Osteoblast (primary cell): ENCODE measurements around the gene CPNE1. TPM values are rescaled to one million over a fixed set of nuclear protein-coding genes. Genes with fewer than 3 reads are reported as not detected.
"Not testable (repeated sequence)": the region's sequence is repeated elsewhere in the genome, so short reads cannot be mapped to it uniquely, and the experiment has no call there.

Experiments
- DNase-seq: peaks from one replicate; pipeline ENCODE4 v3.0.0; 2011; ENCODE audit warnings: low spot score, mixed read lengths; ENCODE audit not compliant: insufficient read length; ENCODE audit errors: missing footprints
- H2AFZ ChIP-seq: 2 replicates; pipeline ENCODE4 v1.6.0; 2011; ENCODE audit warnings: mild to moderate bottlenecking, low read length
- H3K27ac ChIP-seq: 2 replicates; pipeline ENCODE4 v1.5.1; 2011; ENCODE audit warnings: mild to moderate bottlenecking, low read depth, low read length, moderate library complexity
- H3K27me3 ChIP-seq: 2 replicates; pipeline ENCODE4 v1.6.0; 2012; ENCODE audit warnings: mild to moderate bottlenecking, control low read depth, inconsistent platforms, low read length, moderate library complexity; ENCODE audit not compliant: insufficient read depth
- H3K36me3 ChIP-seq: 2 replicates; pipeline ENCODE4 v1.5.1; 2011; ENCODE audit warnings: mild to moderate bottlenecking, low read length, control low read depth, moderate library complexity; ENCODE audit not compliant: insufficient read depth
- H3K4me1 ChIP-seq: 2 replicates; pipeline ENCODE4 v1.5.1; 2011; ENCODE audit warnings: mild to moderate bottlenecking, low read length, control low read depth, moderate library complexity; ENCODE audit not compliant: insufficient read depth
- H3K4me2 ChIP-seq: 2 replicates; pipeline ENCODE4 v1.6.0; 2011; ENCODE audit warnings: mild to moderate bottlenecking, low read length; ENCODE audit not compliant: insufficient read depth
- H3K4me3 ChIP-seq: fragments of 200-600 bp; sonication (generic); 3 replicates; pipeline ENCODE4 v1.5.1; 2012; ENCODE audit warnings: mild to moderate bottlenecking, low read length, inconsistent platforms; ENCODE audit not compliant: insufficient read depth
- H3K79me2 ChIP-seq: 2 replicates; pipeline ENCODE4 v1.6.0; 2012; ENCODE audit warnings: mild to moderate bottlenecking, low read length, control low read depth, inconsistent platforms; ENCODE audit not compliant: insufficient read depth
- H3K9me3 ChIP-seq: 2 replicates; pipeline ENCODE4 v1.5.1; 2011; ENCODE audit warnings: low read depth, low read length, control low read depth
- H4K20me1 ChIP-seq: 2 replicates; pipeline ENCODE4 v1.6.0; 2012; ENCODE audit warnings: mild to moderate bottlenecking, low read length, control low read depth; ENCODE audit not compliant: insufficient read depth
- total RNA-seq: library from RNA; depleted of rRNA; stranded (reverse); fragments of >200 nt; gene quantifications from 2 replicates; pipeline ENCODE4 v1.2.3, GENCODE V29; 2012
- TF ChIP-seq, protein P1 (sequence below): IDR thresholded peaks from 2 replicates; pipeline ENCODE4 v1.5.1; 2011; ENCODE audit warnings: mild to moderate bottlenecking, low read depth, low read length, moderate library complexity; ENCODE audit errors: extremely low read depth

The CPNE1 gene
- total RNA-seq, 1 donor: 165 TPM

DNA sequence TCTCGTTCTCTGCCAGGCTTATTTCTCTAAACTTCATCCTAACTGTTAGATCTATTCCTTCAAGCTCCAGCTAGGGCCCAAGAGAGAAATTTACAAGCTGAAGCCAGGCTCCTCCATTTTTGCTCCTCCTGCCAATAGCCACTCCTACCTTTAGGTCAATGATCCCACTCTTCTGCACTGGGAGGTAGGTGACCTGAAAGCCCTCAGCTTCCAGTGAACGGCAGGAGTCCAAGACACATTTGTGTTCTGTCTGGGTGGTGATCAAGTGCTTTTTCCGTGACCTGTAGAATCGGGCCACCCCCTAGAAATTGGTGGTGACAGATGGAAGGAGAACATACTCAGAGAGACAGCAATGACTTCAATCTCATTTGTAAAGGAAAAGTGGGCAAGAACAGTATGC is 25.6 kb upstream of the CPNE1 start:
- no peaks in the 10 kb centered on the region for H4K20me1 ChIP-seq
- TF ChIP-seq, protein P1, sequence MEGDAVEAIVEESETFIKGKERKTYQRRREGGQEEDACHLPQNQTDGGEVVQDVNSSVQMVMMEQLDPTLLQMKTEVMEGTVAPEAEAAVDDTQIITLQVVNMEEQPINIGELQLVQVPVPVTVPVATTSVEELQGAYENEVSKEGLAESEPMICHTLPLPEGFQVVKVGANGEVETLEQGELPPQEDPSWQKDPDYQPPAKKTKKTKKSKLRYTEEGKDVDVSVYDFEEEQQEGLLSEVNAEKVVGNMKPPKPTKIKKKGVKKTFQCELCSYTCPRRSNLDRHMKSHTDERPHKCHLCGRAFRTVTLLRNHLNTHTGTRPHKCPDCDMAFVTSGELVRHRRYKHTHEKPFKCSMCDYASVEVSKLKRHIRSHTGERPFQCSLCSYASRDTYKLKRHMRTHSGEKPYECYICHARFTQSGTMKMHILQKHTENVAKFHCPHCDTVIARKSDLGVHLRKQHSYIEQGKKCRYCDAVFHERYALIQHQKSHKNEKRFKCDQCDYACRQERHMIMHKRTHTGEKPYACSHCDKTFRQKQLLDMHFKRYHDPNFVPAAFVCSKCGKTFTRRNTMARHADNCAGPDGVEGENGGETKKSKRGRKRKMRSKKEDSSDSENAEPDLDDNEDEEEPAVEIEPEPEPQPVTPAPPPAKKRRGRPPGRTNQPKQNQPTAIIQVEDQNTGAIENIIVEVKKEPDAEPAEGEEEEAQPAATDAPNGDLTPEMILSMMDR: no peak
- no peaks in the 10 kb centered on the region for H3K79me2 ChIP-seq
- no peak overlapping the region for H2AFZ ChIP-seq
- peaks cover 31% of the 10 kb centered on the region for H3K36me3 ChIP-seq
- H3K9me3 ChIP-seq: no peaks in the 10 kb centered on the region
- peak; percentile 19 for DNase-seq
- no peaks in the 10 kb centered on the region for H3K4me1 ChIP-seq
- no peak overlapping the region for H3K4me3 ChIP-seq
- no peak overlapping the region for H3K4me2 ChIP-seq
- H3K27ac ChIP-seq: no peak overlapping the region
- no peaks in the 10 kb centered on the region for H3K27me3 ChIP-seq

DNA sequence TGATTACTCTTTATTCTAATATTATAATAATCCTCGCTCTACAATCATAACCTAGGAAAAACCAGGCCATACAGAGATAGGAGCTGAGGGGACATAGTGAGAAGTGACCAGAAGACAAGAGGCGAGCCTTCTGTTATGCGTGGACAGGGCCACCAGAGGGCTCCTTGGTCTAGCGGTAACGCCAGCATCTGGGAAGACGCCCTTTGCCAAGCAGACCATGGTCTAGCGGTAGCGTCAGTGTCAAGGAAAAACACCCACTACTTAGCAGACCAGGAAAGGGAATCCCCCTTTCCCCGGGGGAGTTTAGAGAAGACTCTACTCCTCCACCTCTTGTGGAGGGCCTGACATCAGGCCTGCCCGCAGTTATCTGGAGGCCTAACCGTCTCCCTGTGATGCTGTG is 22.2 kb upstream of the CPNE1 start:
- not testable (repeated sequence) for H3K9me3 ChIP-seq, H4K20me1 ChIP-seq, H3K27me3 ChIP-seq, H3K4me1 ChIP-seq, H3K27ac ChIP-seq, DNase-seq, H3K4me2 ChIP-seq, H2AFZ ChIP-seq, H3K79me2 ChIP-seq, H3K4me3 ChIP-seq
- TF ChIP-seq, protein P1: peak; percentile 28
- peaks cover 20% of the 10 kb centered on the region for H3K36me3 ChIP-seq

DNA sequence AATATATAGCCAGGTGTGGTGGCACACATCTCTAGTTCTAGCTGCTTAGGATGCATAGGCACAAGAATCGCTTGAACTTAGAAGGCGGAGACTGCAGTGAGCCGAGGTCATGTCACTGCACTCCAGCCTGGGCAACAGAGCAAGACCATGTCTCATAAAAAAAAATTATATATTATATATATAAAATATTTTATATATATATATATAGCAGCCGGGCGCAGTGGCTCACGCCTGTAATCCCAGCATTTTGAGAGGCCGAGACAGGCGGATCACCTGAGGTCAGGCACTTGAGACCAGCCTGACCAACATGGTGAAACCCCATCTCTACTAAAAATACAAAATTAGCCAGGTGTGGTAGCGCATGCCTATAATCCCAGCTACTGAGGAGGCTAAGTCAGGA is 20.7 kb upstream of the CPNE1 start:
- H4K20me1 ChIP-seq, H3K4me2 ChIP-seq, H3K79me2 ChIP-seq, H3K27ac ChIP-seq, H2AFZ ChIP-seq, H3K4me1 ChIP-seq, DNase-seq, H3K9me3 ChIP-seq, H3K27me3 ChIP-seq, H3K4me3 ChIP-seq: not testable (repeated sequence)
- H3K36me3 ChIP-seq: peaks cover 22% of the 10 kb centered on the region

DNA sequence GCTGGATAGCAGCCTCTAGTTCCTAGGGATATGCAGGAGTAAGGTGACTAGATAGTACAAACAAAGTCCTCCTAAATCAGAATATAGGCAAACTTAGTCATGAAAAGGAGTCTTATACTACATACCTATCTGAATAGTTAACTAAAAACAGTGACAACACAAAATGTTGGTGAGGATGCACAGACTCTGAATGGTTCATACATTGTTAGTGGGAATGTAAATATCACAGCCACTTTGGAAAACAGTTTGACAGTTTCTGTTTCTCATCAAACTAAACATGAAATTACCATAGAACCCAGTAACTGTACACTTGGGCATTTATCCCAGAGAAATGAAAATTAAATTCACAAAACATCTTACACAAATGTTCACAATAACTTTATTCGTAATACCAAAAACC is 17.3 kb upstream of the CPNE1 start:
- Histone ChIP-seq H3K36me3 (peaks cover 14% of the 10 kb centered on the region), H3K4me3 (no peak overlapping the region), H3K4me2 (no peak overlapping the region), H2AFZ (no peak overlapping the region), H3K4me1 (no peaks in the 10 kb centered on the region), H3K27me3 (no peaks in the 10 kb centered on the region), H3K9me3 (no peaks in the 10 kb centered on the region), H4K20me1 (no peaks in the 10 kb centered on the region), H3K79me2 (no peaks in the 10 kb centered on the region), H3K27ac (no peak overlapping the region)
- DNase-seq: no peak
- TF ChIP-seq, protein P1: no peak
